NCI-H748 (cell line): Measurements from ENCODE around the gene JHY.

ENCODE experiments used
- DNase-seq: peaks from one replicate; lab custom pipeline; 2025; ENCODE audit not compliant: unreplicated experiment; lab: John Stamatoyannopoulos, UW

The JHY gene

GRCh38 chr11:123006860-123007542 is 124.4 kb downstream of the JHY start:
- DNase-seq, result no peak
